ENCODE measurements around the gene PCDHA1. TPM values are rescaled to one million over a fixed set of nuclear protein-coding genes. Genes with fewer than 3 reads are reported as not detected.

Gene PCDHA1
- polyA plus RNA-seq, 1 donor (not counting 4 experiments of a cell fraction or from before 2014, with no cell fraction given), result 0.03 TPM

DNA sequence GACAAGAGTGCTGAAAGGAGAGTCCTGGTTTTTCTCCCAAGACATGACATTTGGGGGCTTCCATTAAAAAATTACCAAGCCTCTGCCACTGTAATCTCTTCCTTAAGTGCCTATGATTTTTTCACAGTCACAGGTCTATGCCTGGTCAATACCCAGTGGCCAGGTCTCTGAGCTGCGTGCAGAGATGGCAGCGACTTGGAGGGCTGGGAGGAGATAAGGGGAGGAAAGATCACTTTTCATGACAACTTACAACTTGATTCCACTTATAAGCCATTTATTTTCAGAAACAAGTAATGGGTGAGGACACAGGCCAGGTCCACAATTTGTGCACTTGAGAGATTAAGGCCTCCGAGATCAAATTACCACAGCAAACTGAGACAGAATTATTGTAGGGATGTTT lies 178.4 kb downstream of the PCDHA1 start:
- no peaks in the 10 kb centered on the region for H3K36me3 ChIP-seq (ENCODE audit: control insufficient read depth in 2 of 2, extremely low read depth in 1 of 2, insufficient read depth in 2 of 2, low read length in 2 of 2)

DNA sequence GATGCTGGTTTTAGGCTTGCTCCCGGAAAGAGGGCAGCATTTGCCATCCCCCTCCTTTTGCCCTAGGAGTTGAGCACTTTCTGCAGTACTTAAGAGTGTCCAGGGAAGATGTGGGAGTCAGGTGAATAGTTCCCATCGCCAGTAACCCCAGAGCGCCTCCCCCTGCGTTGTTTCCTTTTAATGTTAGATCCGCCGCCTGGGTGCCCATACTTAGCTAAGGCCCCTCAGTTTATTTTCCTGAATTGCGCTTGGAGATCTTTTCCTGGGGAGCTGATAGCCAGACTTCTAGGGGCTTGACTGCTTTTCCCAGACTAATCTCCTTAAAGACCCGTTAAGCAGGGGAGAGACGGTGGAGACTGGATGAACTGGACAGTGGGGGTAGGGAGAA lies 180.0 kb downstream of the PCDHA1 start:
- FAIRE-seq, result no peak
- H3K4me2 ChIP-seq (ENCODE audit: control insufficient read depth, extremely low read depth, insufficient read depth, low read depth, low read length), result peak overlapping the region; percentile 71

More for the DNA sequence above, 178.4 kb downstream of the PCDHA1 start:
- dilution Hi-C loops (cut with MboI; ENCODE audit: extremely low pct_ligation_motif_present, low sequenced_read_pairs), result no loop called here
- Histone ChIP-seq H3K79me2 (ENCODE audit: control insufficient read depth, insufficient read depth, low read length) (no peaks in the 10 kb centered on the region), H3K27me3 (ENCODE audit: control insufficient read depth, extremely low read depth, insufficient read depth, low read length) (peaks cover 23% of the 10 kb centered on the region), H3K9me3 (ENCODE audit: control insufficient read depth, low read depth, low read length) (no peaks in the 10 kb centered on the region), H3K9ac (ENCODE audit: control insufficient read depth, extremely low read depth, insufficient read depth, low read length) (no peak overlapping the region), H3K4me3 (ENCODE audit: control insufficient read depth in 2 of 3, extremely low read depth in 1 of 3, insufficient read depth in 2 of 3, low read depth in 1 of 3, low read length in 3 of 3) (no peak overlapping the region), H3K4me1 (ENCODE audit: control insufficient read depth, extremely low read depth, insufficient read depth, low read length) (peaks cover 3% of the 10 kb centered on the region), H3K9me1 (ENCODE audit: control insufficient read depth, extremely low read depth, insufficient read depth, low read length) (no peaks in the 10 kb centered on the region), H4K20me1 (ENCODE audit: control insufficient read depth, extremely low read depth, insufficient read depth, low read length) (no peaks in the 10 kb centered on the region), H3K27ac (ENCODE audit: control insufficient read depth, insufficient read depth, low read length) (no peak overlapping the region), H3K4me2 (ENCODE audit: control insufficient read depth, extremely low read depth, insufficient read depth, low read depth, low read length) (no peak overlapping the region), H2AFZ (ENCODE audit: control insufficient read depth, low read length) (no peak overlapping the region)
- DNase-seq (ENCODE audit: low read depth, low spot score), result no peak
- FAIRE-seq, result no peak
- TF ChIP-seq, protein P1, sequence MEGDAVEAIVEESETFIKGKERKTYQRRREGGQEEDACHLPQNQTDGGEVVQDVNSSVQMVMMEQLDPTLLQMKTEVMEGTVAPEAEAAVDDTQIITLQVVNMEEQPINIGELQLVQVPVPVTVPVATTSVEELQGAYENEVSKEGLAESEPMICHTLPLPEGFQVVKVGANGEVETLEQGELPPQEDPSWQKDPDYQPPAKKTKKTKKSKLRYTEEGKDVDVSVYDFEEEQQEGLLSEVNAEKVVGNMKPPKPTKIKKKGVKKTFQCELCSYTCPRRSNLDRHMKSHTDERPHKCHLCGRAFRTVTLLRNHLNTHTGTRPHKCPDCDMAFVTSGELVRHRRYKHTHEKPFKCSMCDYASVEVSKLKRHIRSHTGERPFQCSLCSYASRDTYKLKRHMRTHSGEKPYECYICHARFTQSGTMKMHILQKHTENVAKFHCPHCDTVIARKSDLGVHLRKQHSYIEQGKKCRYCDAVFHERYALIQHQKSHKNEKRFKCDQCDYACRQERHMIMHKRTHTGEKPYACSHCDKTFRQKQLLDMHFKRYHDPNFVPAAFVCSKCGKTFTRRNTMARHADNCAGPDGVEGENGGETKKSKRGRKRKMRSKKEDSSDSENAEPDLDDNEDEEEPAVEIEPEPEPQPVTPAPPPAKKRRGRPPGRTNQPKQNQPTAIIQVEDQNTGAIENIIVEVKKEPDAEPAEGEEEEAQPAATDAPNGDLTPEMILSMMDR (optimal IDR thresholded peaks at IDR 0.05 in 1 of 3, IDR thresholded peaks at IDR 0.05 in 1 of 3, conservative IDR thresholded peaks at IDR 0.05 in 1 of 3; ENCODE audit: extremely low read depth in 1 of 3, insufficient read depth in 2 of 3, low read length in 3 of 3), result no peak
- no peak for TF ChIP-seq EZH2 (IDR thresholded peaks at IDR 0.05; ENCODE audit: low read length)

More for the DNA sequence above, 180.0 kb downstream of the PCDHA1 start:
- H3K79me2 ChIP-seq (ENCODE audit: control insufficient read depth, insufficient read depth, low read length), result no peaks in the 10 kb centered on the region
- H3K9ac ChIP-seq (ENCODE audit: control insufficient read depth, extremely low read depth, insufficient read depth, low read length), result no peak overlapping the region
- peak overlapping the region; percentile 76 for H2AFZ ChIP-seq (ENCODE audit: control insufficient read depth, low read length)
- dilution Hi-C loops (cut with MboI; ENCODE audit: extremely low pct_ligation_motif_present, low sequenced_read_pairs), result no loop called here
- H3K9me3 ChIP-seq (ENCODE audit: control insufficient read depth, low read depth, low read length), result no peaks in the 10 kb centered on the region
- H3K27ac ChIP-seq (ENCODE audit: control insufficient read depth, insufficient read depth, low read length), result no peak overlapping the region
- DNase-seq (ENCODE audit: low read depth, low spot score), result no peak
- peaks cover 23% of the 10 kb centered on the region for H3K27me3 ChIP-seq (ENCODE audit: control insufficient read depth, extremely low read depth, insufficient read depth, low read length)
- H4K20me1 ChIP-seq (ENCODE audit: control insufficient read depth, extremely low read depth, insufficient read depth, low read length), result no peaks in the 10 kb centered on the region
- no peaks in the 10 kb centered on the region for H3K9me1 ChIP-seq (ENCODE audit: control insufficient read depth, extremely low read depth, insufficient read depth, low read length)
- H3K4me1 ChIP-seq (ENCODE audit: control insufficient read depth, extremely low read depth, insufficient read depth, low read length), result peaks cover 3% of the 10 kb centered on the region
- no peaks in the 10 kb centered on the region for H3K36me3 ChIP-seq (ENCODE audit: control insufficient read depth in 2 of 2, extremely low read depth in 1 of 2, insufficient read depth in 2 of 2, low read length in 2 of 2)
- peak overlapping the region; percentile 38 to 53 (median 53) for H3K4me3 ChIP-seq (ENCODE audit: control insufficient read depth in 2 of 3, extremely low read depth in 1 of 3, insufficient read depth in 2 of 3, low read depth in 1 of 3, low read length in 3 of 3)
- no peak for TF ChIP-seq EZH2 (IDR thresholded peaks at IDR 0.05; ENCODE audit: low read length)
- TF ChIP-seq, protein P1 (optimal IDR thresholded peaks at IDR 0.05 in 1 of 3, IDR thresholded peaks at IDR 0.05 in 1 of 3, conservative IDR thresholded peaks at IDR 0.05 in 1 of 3; ENCODE audit: extremely low read depth in 1 of 3, insufficient read depth in 2 of 3, low read length in 3 of 3), result no peak
